NCI-H526 (cell line): ENCODE measurements around the gene NACAD.
"Not testable (repeated sequence)": the region's sequence is repeated elsewhere in the genome, so short reads cannot be mapped to it uniquely, and the experiment has no call there.

Experiments used
- DNase-seq, 2 experiments: peaks; one replicate each; lab custom pipeline; 2025; lab: John Stamatoyannopoulos, UW

NACAD gene

DNA sequence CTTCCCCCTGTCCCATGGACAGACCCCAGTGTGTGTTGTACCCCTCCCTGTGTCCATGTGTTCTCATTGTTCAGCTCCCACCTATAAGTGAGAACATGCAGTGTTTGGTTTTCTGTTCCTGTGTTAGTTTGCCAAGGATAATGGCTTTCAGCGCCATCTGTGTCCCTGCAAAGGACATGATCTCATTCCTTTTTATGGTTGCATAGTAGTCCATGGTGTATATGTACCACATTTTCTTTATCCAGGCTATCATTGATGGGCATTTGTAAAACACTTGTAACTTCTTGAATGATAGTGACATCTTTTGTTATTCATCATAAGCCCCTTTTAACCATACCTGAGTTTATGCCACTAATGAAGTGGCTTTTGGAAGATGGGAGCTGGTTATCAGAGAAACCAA lies 25.5 kb upstream of the NACAD start:
- not testable (repeated sequence) for DNase-seq

DNA sequence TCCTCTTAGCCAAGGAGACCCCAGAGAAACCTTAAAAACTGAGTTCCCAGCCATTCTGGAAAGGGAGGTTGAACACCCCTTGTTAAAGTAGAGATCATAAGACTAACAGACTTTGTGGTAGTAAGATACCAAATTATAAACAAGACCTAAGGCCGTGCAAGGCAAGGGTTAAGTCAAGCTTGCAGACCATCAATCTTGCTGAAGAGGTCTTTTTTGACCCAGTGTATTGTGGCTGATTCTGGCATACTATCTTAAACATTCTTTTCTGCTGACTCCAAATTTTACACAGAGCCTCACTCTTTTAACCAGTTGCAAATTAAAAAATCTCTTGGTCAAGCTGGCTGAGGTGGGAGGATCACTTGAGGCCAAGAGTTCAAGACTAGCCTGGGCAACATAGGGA lies 23.9 kb upstream of the NACAD start:
- no peak for DNase-seq

DNA sequence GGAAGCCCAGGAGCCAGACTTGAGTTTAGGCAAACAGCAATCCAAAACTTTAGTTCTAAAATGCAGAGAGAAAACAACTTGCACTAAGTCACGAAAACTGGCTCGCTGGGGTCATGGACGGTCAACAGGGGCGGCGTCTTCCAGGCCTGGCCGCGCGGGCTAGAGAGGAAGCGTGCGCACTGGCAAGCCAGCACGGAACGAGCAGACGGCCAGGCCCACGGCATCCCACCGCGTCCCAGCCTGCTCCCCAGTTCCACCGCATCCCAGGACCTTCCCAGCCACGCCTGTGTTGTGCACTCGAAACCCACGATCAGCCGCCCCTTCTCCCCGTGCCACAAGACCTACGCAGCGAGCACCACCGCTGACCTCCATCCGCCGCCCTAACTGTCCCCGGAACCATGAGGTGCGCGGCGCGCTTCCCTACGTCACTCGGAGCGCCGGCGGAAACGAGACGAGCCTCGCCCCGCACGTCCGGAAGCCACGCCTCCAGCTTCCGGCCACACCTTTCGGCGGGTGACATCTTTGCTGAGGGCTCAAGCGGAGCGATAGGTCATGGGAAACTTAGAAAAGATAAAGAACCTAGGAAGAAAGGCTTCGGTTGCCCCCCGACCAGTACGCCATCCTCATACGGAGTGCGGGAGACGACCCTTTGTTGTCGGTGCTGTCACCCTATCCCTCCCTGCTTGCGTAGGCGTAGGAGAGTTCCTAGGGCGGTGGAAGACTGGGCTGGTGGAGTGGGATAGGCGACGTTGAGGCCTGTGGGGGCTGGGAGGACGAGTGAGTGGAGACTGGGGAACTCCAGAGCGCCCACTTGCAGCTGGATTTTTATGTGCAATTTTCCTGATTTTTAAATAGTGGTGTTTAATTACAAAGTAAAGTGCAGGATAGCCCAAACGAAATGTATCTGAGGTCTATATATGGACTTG lies 22.8 kb upstream of the NACAD start, which contains the start of gene TBRG4:
Gene TBRG4, minus strand, starts transcription at position 400 of the 926 bp plus-strand sequence. CDS start 2,460 bp downstream, outside the sequence.
- DNase-seq: peak; percentile 93 to 97

GRCh38 chr7:45108863-45109262 lies 20.1 kb upstream of the NACAD start:
- no peak for DNase-seq

DNA sequence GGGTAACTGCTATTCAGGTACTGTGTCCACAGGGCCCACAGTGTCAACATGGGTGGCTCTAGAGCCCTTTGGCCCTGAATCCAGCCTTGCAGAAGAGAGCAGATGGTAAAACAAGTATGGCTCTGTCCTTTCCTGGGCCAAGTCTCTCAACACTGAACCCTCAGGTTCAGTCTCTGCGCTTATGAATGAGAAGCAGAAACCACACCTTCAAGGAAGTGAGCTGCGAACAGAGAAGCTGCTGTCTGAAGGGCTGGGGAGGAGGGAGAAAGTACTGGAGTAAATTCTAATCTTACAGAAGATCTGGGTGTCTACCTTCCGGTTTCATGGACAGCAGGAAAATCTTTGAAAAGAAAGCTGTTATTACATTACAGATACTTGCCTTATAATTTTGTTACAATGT lies 18.6 kb upstream of the NACAD start:
- no peak for DNase-seq

GRCh38 chr7:45106820-45107219 lies 18.1 kb upstream of the NACAD start:
- DNase-seq: no peak

- DNase-seq: no peak
Observed at GRCh38 chr7:45105588-45106188, 16.9 kb upstream of the NACAD start.

- DNase-seq: no peak
Observed at GRCh38 chr7:45104844-45105587, 16.2 kb upstream of the NACAD start.

- DNase-seq: no peak
Observed at GRCh38 chr7:45103958-45104843, 15.4 kb upstream of the NACAD start.

- no peak for DNase-seq
Observed at GRCh38 chr7:45102785-45103712, 14.3 kb upstream of the NACAD start.

- no peak for DNase-seq
Observed at GRCh38 chr7:45101748-45102147, 13.0 kb upstream of the NACAD start.

DNA sequence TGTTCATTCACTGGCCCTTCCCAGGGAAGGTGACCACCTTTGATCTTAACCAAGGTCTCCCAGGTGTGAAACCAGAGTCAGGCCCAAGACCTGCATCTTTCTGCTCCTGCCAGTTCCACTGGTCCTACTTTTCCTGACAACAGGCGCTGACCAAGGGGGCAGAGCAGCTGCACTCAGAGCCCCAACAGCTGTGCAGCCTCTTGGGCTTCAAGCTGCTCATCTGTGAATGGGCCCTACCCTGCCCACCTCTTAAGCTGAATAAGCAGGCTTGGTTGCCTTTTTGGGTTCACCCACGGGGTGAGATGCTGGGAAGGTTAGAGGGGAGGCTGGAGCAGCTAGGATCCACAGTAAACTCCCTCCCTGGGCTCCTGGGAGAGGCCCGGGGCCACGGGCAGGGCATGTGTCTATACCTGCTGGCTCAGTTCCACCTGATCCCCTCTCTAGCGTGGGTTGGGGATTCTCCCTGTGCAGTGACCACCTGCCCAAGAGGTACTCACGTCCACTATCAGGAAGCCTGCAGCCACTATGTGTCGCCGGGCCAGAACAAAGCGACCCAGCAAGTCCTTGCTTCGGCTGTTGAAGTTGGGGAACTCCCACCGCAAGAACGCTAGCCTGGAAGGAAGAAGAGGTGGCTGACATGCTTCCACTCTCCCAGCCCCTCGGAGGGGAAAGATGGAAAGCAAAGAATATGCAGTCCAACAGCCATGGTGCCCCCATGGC lies 12.2 kb upstream of the NACAD start:
- DNase-seq: no peak

DNA sequence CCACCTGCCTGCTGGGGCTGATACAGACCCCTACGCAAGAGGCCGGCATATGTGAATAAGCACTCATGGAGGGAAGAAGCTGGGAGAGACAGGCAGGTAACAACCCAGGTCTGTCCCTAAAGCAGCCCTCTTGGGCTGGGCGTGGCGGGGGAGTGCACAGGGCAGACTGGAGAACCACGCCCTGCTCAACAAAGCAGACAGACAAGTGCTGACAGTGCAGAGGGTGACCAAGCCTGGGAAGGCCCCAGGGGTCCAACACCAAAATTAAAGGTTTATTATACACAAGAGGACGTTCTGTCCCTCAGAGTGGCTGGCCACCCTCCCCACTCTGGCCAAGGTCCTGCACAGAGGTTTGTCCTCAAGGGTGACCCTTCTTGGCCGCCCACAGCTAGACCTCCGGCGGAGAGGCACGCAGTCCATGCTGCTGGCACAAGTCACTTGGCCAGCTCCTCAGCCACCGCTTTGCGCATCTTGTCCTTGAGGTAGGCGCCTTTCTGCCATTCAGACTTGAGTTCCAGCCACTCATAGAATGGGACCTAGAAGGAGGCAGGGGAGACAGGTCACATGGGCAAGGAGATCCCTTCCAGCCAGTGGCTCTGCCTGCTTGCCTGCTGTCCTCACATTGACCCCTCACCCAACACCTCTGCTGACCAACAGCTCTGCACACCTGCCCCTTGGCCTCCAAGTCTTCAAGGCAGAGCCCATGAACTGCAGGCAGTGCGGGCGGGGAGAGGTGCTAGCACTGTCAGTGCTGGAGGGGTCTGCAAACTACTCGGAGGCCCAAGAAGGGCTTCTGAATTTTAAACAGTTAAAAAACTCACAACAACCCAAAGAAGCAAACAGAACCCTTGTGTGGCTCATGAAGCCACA lies 11.4 kb upstream of the NACAD start:
- DNase-seq: no peak

GRCh38 chr7:45098983-45099839 lies 10.4 kb upstream of the NACAD start:
- DNase-seq: no peak

- no peak for DNase-seq
Observed at GRCh38 chr7:45092931-45093235, 4.1 kb upstream of the NACAD start.

DNA sequence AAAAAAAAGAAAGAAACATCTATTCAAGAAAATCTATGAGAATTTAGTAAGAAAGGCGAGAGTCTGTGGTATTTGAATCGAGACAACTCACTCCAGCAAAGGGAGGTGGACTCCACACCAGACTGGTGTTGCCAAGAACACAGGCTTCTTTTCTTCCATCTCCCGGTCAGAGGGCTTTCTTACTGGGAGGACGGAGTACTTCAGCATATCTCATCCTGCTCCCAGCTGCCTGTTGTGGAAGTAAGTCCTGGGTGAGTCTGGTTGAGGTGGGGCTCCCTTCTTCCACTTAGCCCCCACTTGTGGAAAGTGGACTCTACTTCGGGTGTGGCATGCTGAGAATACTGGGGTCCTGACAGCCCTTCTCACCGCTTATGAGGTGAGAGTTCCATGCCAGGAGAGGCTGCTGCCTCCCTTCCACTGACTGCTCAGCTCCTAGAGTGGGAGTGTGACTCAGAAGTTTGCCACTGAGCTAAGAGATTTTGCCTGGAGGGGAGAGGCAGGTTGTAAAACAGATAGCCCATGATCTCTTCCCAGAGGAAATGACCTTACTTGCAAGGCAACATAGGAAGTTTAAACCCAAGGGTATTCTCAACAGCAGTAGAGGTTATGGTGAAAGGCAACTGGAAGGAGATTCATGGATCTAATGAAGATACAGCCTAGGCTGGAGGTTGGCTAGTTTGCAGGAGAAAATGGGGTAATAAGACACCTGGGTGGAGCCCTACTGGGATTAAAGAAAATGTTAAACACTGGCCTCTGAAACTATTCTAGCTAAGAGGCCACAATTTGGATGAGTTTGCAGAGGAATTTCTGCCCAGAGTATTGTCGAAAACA lies 3.5 kb upstream of the NACAD start:
- no peak for DNase-seq

DNA sequence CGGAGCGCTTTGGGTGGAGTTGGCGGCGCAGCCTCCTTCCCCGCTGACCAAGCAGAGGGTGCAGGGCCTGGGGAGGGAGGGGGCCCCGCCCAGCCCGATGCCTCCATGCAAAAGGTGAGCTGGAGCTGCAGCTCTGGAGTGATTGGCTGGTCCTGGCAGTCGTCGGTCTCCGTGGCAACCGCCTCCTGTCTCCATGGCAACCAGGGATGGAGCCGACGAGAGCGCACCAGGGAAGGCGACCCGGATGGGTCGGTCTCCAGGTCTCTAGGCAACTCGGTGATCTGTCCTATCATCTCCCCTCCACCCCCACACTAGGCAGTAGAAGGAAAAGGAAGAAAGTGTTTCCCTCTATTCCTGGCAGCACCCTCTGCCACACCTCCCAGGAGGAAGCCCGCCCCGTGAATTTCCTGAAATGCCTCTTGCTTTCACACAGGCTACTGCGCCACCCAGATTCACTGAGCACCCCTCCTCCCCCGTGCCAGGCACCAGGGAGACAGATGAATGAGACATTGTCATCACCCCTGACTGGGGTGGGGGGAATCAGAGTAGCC lies 647 bp upstream of the NACAD start:
- peak; percentile 70 to 81 for DNase-seq
